Measurements from ENCODE around the gene WDR18.

WDR18 gene

DNA sequence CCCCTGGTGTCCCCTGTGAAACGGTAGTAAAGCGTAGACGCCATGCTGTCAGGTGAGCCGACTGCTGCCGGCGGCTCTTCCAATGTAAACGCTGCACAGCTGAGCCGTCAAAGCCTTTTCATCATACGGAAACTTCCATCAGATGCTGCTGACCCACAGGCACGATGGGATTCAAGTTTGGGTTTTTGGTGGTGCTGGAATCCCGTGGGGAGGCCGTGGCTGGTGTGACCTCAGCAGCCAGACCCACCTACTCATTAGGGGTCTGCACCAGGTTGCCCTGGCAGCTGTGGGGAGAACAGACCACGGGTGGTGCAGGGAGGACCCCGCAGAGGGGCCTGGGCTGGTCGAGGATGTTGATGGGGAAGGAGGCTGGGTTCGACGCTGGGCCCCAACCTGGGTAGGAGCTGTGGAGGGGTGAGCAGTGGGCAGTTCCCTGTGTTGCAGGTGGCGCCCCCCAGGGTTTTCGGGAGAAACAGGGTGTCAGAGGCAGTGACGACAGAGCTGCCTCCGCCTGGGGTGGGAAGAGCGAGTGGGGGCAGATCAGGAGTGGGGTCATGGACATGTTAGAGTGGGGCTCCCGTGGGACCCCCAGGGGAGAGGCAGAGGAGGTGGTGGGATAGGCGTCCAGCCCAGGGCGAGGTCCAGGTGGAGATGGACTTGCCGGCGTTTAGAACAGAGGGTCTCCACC, 22.7 kb downstream of the WDR18 start:
- DNase-seq (ENCODE audit: low read depth in 3 of 3, low spot score in 1 of 3) = no peak

DNA sequence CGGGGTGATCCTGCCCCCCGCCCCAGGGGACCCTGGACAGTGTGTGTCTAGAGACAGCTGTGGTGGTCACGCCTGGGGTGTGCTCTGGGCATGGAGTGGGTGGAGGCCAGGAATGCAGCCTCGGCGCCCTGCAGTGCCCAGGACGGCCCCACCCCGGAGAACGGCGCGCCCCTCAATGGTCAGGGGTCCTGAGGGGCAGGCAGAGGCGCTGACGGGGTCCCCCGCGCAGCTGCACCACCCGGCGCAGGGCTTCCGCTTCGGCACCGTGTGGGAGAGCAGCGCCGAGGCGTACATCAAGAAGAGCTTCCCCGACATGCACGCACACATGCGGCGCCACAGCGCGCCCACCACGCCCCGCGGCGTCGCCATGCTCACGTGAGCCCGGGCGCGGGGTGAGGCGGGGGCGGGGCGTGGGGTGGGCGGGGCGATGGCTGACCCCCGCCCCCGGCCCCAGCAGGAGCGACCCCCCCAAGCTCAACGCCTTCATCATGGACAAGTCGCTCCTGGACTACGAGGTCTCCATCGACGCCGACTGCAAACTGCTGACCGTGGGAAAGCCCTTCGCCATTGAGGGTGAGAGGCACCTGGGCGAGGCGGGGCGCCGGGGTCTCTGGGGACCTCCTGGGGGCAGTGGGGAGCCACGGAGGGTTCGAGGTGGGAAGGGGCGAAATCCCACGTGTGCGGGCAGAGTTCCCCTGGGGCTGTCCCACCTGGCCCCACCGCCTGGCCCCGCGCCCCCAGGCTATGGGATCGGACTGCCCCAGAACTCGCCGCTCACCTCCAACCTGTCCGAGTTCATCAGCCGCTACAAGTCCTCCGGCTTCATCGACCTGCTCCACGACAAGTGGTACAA, 23.5 kb downstream of the WDR18 start:
- no peak for DNase-seq (ENCODE audit: low read depth in 3 of 3, low spot score in 1 of 3)

DNA sequence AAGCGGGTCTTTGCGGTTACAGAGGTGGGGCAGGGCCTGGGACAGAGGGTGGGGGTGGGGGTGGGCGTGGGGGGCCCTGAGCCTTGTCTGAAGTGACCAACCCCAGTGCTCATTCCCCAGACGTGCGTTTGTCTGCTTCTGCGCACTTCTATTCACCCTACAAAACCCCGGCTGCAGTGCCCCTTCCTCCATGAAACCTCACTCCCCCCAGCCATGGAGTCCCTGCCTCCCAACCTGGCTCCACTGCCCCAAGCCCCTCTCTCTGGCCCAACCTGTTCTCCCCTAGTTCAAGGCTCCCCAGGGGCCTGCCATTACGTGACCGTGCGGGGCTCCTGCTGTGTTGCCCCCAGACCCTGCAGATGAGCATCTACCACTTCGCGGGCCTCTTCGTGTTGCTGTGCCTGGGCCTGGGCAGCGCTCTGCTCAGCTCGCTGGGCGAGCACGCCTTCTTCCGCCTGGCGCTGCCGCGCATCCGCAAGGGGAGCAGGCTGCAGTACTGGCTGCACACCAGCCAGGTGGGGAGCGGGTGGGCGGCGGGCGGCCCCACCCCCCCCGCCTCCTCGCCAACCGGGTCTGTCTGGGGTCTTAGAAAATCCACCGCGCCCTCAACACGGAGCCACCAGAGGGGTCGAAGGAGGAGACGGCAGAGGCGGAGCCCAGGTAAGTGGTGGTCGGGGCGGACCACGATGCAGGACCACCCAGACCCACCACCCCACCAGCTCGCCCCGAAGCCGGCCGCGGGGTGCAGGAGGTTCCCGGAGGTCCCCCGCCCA, 24.3 kb downstream of the WDR18 start:
- no peak for DNase-seq (ENCODE audit: low read depth in 3 of 3, low spot score in 1 of 3)

DNA sequence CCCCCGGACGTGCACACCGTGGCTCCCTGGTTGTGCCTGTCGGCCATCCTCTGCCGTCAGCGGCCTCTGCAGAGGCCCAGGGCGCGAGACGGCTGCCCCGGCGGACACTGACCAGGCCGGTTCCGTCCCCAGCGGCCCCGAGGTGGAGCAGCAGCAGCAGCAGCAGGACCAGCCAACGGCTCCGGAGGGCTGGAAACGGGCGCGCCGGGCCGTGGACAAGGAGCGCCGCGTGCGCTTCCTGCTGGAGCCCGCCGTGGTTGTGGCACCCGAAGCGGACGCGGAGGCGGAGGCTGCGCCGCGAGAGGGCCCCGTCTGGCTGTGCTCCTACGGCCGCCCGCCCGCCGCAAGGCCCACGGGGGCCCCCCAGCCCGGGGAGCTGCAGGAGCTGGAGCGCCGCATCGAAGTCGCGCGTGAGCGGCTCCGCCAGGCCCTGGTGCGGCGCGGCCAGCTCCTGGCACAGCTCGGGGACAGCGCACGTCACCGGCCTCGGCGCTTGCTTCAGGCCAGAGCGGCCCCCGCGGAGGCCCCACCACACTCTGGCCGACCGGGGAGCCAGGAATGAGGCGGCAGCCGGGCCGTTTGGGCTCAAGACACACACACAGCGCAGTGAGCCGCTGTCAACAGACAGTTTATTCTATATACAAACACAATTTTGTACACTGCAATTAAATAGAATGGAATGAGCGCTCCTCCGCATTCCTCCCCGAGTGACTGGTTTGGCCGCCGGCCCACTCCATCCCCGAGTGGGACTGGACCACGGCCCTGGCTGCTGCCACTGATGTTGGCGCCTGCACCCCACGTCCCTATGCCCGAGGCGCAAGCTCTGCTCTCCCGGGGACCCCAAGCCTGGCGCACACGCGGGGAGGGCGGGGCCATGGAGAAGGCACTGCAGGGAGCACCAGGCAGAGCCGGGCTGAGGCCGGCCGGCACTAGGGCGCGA, 25.2 kb downstream of the WDR18 start:
- no peak for DNase-seq (ENCODE audit: low read depth in 3 of 3, low spot score in 1 of 3)

DNA sequence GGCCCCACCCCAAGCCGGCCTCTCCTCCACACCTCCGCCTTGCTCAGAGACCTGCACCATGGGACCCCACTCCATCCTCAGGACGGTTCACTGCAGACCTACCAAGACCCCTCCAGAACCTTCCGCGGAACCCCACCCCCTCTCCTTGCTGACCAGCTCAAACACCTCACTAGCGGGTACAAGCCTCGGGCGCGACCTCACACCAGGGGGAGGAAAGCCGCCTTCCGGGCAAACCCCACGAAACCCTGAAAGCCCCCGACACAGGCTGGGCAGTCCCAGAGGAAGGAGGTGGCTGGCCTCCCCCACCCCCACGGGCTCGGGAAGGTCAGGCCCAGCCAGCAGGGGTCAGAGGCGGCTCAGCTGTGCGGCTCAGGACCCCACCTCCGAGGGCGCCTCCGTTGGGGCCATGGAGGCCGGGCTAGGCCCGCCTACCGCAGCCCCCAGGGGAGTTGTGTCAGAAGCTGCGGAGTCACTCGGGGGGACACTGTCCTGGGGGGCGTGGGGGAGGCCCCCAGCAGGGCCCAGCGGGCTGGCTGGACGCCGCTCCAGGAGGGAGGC, 25.9 kb downstream of the WDR18 start:
- no peak for DNase-seq (ENCODE audit: low read depth in 3 of 3, low spot score in 1 of 3)

DNA sequence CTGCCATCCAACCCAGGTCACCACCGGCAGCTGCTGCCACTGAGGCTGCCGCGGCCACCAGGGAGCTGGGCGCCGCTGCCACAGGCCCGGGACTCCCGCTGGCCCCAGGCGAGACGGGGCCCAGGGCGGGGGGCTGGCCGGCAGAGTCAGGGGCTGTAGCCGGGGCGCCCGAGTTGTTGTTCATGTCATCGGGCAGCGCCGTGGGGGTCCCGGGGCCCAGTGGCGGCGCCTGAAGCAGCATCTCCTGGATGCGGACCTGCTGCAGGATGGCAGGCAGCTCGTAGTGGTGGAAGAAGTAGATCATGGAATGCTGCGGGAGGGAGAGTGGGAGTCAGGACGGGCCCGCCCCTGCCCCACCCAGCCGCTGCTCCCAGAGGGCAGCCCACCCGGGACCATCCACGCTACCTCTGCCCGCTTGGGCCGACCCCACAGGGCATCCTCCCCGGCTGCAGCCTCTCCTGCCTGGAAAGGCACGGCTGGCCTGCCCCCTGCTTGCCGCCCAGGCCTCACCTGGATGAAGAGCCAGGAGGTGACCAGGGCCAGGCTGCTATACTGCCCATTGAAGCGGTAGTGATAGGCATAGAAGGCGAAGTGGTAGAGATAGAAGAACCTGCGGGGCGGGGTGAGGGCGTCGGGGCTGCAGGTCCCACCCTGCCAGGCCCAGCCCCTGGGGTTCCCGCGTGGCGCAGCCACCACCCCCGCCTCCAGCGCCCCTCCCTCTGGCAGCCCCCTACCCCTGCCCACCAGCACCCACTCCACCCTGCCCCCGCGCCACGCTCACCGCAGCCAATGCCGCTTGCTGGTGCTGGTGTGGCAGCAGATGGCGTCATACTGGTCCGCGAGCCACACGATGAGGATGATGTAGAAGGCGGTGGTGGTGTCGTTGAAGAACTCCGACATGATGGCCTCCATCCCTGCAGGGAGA, 26.7 kb downstream of the WDR18 start:
- no peak for DNase-seq (ENCODE audit: low read depth in 3 of 3, low spot score in 1 of 3)

DNA sequence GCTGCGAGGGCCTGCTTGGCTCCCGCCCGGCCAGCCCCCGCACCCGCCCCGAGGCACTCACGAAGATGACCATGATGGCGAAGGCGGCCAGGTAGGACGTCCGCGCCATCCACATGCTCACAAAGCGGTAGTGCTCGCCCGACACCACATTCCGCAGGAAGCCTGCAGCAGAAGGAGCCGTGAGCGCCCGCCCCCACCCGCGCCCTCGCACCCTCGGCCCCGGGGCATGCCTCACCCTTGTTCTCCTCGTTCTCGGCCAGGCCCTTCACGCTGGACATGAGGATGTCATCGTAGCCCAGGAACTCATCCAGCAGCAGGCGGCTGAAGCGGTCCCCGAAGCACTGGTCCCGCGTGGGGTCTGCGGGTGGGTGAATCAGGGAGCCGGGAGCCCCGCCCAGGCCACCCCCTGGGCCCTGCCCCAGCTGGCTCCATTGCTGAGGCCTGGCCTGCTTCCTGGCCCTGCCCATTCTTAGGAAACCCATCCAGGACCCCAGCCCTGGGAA, 27.7 kb downstream of the WDR18 start:
- DNase-seq (ENCODE audit: low read depth in 3 of 3, low spot score in 1 of 3) = no peak

DNA sequence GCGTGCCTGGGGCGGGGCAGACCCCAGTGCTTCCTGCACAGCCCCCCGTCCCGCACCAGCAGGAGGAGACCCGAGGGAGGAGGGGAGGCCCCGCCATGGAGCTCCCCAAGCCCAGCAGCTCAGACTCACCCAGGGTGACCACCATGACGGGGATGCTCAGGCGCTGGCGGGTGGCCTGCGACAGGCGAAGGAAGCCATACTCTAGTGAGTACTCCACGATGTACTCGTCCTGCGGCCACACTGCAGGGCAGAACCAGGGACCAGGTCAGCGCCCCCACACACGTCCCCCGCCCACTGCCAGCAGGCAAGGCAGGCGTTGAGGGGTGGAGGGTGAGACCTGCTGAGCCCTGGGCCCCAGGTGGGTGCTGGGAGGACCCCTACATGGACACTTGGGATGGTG, 28.2 kb downstream of the WDR18 start:
- DNase-seq (ENCODE audit: low read depth in 3 of 3, low spot score in 1 of 3) = no peak

DNA sequence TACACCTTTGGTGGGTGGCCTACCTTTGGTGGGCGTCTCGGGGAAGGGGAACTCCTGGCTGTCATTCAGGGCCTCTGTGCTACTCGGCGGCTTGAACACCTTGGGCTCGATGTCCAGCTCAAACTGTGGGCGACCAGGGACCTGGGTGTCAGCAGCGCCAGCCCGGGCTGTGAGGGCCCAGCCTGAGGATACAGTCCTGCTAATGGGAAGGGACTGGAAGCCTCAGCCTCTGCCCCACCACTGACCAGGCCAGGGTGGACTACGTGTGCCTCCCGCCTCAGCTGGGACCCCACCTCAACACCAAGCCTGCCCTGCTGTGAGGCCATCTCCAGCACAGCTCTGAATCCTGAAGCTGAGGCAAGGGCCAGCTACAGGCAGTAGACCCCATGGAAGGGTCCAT, 29.1 kb downstream of the WDR18 start:
- DNase-seq (ENCODE audit: low read depth in 3 of 3, low spot score in 1 of 3) = no peak

DNA sequence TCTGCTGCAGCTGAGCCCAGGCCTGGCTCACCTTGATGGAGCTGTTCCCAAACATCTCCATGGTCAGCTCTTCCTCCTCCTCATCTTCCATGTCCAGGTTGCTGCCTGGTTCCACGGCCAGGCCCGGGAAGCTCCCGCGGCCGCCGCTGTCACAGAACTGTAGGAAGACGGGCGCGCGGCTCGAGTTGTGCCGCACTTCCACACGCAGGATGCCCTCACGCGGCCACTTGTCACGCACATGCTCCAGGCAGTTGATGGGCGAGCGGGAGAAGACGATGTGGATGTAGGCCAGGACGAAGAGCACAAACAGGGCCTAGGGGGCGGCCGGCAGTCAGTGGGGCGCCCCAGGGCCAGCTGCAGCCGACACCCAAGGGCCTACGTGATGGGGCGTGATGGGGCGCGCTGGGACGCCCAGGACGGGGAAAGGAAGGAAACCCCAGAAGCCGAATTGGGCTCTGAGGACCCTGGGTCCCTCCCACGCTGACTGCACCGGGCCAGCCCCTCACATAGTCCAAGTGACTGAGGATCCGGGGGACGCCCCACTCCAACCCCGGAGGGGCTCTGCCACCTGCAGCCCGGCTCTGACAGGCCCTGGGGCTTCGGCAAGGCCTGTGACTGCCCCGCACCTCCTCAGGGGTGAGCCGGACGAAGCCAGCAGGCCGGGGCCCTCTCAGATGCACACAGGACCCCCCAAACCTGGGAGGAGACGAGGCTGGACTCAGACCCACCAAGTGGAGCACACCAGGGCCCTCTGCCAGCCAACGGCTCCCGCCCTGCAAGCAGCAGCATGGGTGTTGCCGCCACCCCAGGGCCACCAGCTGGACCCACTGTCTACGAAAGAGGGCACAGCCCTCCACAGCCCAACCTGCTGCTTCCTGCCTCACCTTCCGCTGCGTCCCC, 30.3 kb downstream of the WDR18 start:
- no peak for DNase-seq (ENCODE audit: low read depth in 3 of 3, low spot score in 1 of 3)

DNA sequence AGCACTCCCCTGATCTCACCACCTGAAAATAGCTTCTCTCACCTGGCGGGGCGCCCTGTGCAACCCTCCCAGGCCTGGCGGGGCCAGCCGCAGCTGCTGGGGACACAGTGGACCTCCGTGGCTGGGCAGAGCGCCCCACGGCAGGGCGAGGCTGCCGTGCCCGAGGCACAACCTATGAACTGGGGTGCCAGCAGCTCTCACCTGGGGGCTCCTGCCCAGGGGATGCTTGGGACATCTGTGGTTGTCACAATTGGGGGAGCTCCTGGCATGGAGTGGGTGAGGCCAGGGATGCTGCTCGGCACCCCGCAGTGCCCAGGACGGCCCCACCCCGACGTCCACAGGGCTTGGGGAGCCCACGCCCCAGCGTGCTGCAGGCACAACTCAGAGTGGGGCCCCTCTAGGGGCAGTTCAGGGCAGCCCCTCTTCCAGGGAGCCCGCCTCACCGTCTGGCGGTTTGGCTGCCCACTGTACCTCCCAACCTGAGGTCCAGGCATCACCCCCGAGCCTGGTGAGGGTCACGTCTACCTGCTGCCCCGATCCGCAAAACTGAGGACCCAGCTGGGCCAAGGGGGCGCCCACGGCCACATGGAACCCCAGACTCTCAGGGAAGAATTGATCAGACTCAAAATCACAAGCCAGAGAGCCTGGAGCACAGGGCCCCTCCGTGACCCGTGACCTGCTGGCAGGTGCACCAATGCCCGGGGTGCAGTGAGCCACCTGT, 31.1 kb downstream of the WDR18 start:
- DNase-seq (ENCODE audit: low read depth in 3 of 3, low spot score in 1 of 3) = no peak

DNA sequence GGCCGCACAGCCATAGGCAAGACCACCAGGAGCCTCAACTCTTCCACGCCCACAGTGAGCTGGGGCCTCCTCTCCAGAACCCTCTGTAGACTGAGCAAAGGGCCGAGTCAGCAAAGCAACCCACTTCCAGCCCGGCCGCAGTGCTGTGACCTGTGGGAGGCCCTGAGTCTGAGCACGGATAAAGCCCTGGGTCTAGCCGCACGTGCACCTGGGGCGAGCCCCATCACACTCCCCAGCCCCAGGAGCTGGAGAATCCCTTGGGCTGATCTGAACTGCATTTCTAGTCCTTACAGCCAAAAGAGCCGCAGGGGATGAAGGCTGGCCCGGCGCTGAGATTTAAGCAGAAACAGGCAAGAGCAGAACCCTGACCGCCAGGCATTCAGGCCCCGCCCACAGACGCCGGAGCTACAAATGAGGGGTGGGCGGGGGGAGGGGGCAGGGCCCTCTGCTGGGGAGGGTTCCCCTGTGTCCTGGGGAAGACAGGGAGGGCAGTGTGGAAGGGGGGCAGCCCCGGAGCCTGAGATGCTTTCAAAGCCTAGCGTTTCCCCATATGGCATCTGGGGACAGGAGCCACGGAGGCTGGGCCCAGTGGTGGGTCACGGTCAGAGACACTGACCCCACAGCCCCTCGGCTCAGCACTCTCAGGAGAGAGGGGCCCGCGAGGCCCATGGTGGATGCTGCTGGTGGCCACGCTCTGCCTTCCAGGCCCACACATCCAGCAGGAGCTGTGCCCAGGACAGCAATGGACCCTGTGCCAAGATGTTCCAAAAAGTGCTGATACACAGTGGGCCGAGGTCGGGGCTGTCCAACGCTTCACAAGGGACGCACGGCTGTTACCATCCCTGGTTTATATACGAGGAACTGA, 31.9 kb downstream of the WDR18 start:
- DNase-seq (ENCODE audit: low read depth in 3 of 3, low spot score in 1 of 3) = no peak

DNA sequence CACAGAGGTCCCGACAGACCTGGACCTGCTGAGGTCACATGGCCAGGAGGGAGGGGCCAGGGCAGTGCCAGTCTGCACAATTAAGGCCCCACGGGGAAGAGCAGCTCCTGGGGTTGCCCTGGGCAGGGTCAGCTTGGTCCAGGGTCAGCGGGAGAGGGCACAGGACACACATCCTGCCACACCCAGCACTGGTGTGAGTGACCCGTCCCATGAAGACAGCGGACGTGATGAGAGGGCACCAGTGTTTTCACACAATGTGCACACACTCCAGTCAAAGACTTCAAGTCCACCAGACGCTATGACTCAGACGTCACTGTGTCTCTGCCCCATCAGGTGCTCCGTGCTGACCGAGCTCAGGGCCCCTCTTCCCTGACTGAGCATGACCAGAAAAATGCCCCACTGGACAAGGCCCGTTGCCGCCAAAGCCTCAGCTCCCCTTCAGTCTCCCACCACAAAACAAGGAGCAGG, 32.5 kb downstream of the WDR18 start:
- DNase-seq (ENCODE audit: low read depth in 3 of 3, low spot score in 1 of 3) = no peak

DNA sequence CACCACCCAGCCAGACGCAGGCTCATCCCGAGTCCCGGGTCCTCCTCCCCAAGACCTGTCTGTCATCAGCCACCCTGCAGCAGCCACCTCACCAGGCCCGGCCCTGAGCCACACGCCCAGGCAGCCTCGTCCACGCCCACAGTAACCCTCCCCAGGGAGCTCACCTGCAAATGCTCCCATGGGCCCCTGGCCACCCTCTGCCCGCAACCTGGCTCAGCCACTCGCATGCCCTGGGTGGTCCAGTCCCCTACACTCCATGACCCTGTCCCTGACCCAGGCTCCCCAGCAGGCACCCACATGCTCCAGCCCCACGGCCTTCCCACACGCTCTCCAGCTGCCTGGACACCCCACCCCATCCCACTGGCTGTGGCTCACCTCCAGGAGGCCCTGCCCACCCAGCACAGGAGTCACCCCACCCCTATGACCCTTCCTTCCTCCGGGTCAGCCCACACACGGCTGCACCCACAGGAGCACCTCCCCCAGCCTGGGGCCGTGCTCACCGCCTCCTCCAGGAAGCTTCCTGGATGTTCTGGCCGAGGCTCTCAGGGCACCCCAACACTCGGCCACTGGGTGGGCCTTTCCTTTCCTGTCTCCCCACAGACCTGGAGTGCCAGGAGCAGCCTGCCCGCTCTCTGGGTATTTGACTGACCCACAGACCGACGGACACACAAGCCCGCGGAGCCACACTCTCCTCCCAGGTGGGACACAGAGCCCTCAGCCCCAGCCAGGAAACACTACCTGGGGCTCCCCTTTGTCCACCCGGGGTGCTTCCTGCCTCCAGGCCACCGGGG, 33.2 kb downstream of the WDR18 start:
- DNase-seq (ENCODE audit: low read depth in 3 of 3, low spot score in 1 of 3) = no peak

DNA sequence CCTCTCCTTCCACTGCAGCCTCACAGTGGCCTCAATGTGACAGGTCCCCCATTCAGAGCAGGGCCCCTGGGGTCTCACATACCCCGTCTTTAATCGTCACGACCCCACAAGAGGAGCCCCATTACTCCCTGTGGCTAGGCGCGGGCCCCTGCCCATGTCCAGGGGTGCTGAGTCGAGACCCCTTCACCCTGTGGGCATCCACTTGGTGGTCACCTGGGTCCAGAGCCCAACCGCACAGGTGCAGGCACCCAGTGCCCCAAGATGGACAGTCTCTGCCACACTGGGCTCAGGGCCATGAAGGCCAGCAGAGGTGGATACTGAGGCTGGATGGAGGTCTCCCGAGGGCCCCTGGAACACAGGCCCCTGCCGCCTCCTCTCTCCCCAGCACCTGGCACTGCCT, 33.8 kb downstream of the WDR18 start:
- no peak for DNase-seq (ENCODE audit: low read depth in 3 of 3, low spot score in 1 of 3)

DNA sequence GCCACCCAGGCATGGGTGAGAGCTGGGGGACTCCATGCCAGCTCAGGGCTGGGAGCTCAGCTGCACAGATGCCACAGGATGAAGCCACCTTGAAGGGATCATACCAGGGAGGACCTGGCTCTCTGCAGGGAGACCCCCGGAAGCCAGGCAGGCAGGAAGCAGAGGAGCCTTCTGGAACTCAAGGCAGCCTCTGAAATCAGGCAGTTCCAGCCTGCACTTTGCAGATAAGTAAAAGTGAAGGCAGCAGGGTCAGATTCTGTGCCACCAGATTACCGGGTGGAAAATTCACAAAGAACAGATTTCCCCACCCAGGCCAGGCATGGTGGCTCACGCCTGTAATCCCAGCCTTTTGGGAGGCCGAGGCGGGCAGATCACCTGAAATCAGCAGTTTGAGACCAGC, 34.2 kb downstream of the WDR18 start:
- no peak for DNase-seq (ENCODE audit: low read depth in 3 of 3, low spot score in 1 of 3)

All from stimulated activated CD4-positive, alpha-beta T cell treated with anti-CD3 and anti-CD28 coated beads, TNF-alpha, amount 100 ng/mL, for 1 hour (primary cell).